ENCODE data around the gene RTTN. TPM values are rescaled to one million over a fixed set of nuclear protein-coding genes. Genes with fewer than 3 reads are reported as not detected.
A peak's percentile ranks its signal among the peaks of the same experiment; 100 is the strongest.

The RTTN gene
- total and polyA plus RNA-seq, 2 of the 4 experiments (the other 2 are of a cell fraction), result 5.8 to 19.9 TPM

DNA sequence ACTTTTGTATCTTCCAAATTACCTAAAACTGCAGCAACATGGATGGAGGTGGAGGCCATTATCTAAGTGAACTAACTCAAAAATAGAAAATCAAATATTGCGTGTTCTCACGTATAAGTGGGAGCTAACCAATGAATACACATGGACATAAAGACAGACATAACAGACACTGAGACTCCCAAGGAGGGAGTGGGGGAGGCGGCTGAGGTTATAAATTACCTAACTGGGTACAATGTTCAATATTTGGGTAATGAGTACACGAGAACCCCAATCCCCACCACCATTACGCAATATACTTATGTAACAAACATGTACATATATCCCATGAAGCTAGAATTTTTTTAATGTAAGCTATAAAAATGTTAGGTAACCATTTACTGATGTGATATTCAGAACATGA is 119.8 kb downstream of the RTTN start:
- no peak overlapping the region for H4K8ac ChIP-seq (ENCODE audit: low read depth in 2 of 2, low read length in 2 of 2)
- in situ Hi-C loops (cut with MboI; ENCODE audit: low sequenced_read_pairs) (no loop called here), intact Hi-C loops (cut with micrococcal nuclease) (loop anchor here (2.0 to 10.0 kb wide), 5 partner anchors 352 to 1239 kb away; partner anchors contain the start of gene DOK6), dilution Hi-C loops (cut with HindIII; ENCODE audit: low sequenced_read_pairs, unreplicated experiment) (no loop called here)
- no TSS peak for BruUV-seq (replicated peaks)
- no peaks in the 10 kb centered on the region for H3K9me3 ChIP-seq (ENCODE audit: control insufficient read depth, insufficient read depth, low read length)
- no peak overlapping the region for H2BK120ac ChIP-seq (ENCODE audit: low read depth, low read length)
- no peak overlapping the region for H2BK15ac ChIP-seq (ENCODE audit: low read depth, low read length)
- H2AK5ac ChIP-seq (ENCODE audit: low read depth, low read length), result no peak overlapping the region
- no peak overlapping the region for H4K5ac ChIP-seq (ENCODE audit: low read depth, low read length)
- H3K4me1 ChIP-seq (ENCODE audit: control insufficient read depth, insufficient read depth, low read length), result peaks cover 1% of the 10 kb centered on the region; the same call in 1 of the 2 replicates
- H3K9ac ChIP-seq (ENCODE audit: low read depth, low read length), result no peak overlapping the region
- no peak overlapping the region for H3K56ac ChIP-seq (ENCODE audit: extremely low read depth, insufficient read depth, low read length)
- no peak overlapping the region for H3K4ac ChIP-seq (ENCODE audit: low read depth, low read length)
- peak; percentile 89 for TF ChIP-seq CEBPB (IDR thresholded peaks at IDR 0.05; ENCODE audit: low read depth, low read length)
- TF ChIP-seq CTCF (conservative IDR thresholded peaks at IDR 0.05; ENCODE audit: low read depth, low read length), result no peak
- TF ChIP-seq FOS (IDR thresholded peaks at IDR 0.05; ENCODE audit: low read depth, low read length), result no peak
- no peak for TF ChIP-seq MXI1 (IDR thresholded peaks at IDR 0.05; ENCODE audit: borderline replicate concordance, low read depth, low read length)
- TF ChIP-seq, protein P1, sequence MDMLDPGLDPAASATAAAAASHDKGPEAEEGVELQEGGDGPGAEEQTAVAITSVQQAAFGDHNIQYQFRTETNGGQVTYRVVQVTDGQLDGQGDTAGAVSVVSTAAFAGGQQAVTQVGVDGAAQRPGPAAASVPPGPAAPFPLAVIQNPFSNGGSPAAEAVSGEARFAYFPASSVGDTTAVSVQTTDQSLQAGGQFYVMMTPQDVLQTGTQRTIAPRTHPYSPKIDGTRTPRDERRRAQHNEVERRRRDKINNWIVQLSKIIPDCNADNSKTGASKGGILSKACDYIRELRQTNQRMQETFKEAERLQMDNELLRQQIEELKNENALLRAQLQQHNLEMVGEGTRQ (IDR thresholded peaks at IDR 0.05; ENCODE audit: low read depth, low read length), result no peak
- no peak for TF ChIP-seq RFX5 (IDR thresholded peaks at IDR 0.05; ENCODE audit: low read depth, low read length)
- no peaks in the 10 kb centered on the region; the same call in 1 of the 2 replicates for H3K36me3 ChIP-seq (ENCODE audit: control insufficient read depth, insufficient read depth, low read length)
- H2AFZ ChIP-seq (replicated peaks; ENCODE audit: low read length, poor library complexity), result no peak overlapping the region
- no peak overlapping the region for H3K23ac ChIP-seq (ENCODE audit: low read depth, low read length)
- H4K20me1 ChIP-seq (ENCODE audit: insufficient read depth, low read length), result no peaks in the 10 kb centered on the region
- no peak overlapping the region for H3K14ac ChIP-seq (replicated peaks; ENCODE audit: low read depth, low read length)
- H2BK5ac ChIP-seq (ENCODE audit: low read depth, low read length, poor library complexity, severe bottlenecking), result no peak overlapping the region
- no peak overlapping the region for H3K4me3 ChIP-seq (ENCODE audit: insufficient read depth, low read depth, low read length)
- DNase-seq (no peak), ATAC-seq (ENCODE audit: low read depth) (no peak)
- ChIA-PET POLR2A (ENCODE audit: unreplicated experiment) (no interaction called here), CTCF (interaction anchor here (0.7 kb wide), 1 partner anchor 1240 kb away, joined by 3 read pairs; no protein-coding TSS in a partner anchor)
- no peaks in the 10 kb centered on the region for H3K27me3 ChIP-seq (ENCODE audit: control insufficient read depth, insufficient read depth, low read length)
- no peak overlapping the region for H3K18ac ChIP-seq (ENCODE audit: low read depth, low read length)
- no CpG with 5 or more reads among the region's 5 CpGs for whole genome bisulfite sequencing, 2 experiments (ENCODE audit: extremely low coverage in 2 of 2, insufficient read length in 1 of 2)
- no peak overlapping the region for H2AK9ac ChIP-seq (replicated peaks; ENCODE audit: low read depth, low read length, poor library complexity)
- H3K4me2 ChIP-seq (ENCODE audit: low read depth, low read length), result no peak overlapping the region
- H3K79me1 ChIP-seq (ENCODE audit: low read depth in 1 of 2, low read length in 2 of 2), result no peaks in the 10 kb centered on the region
- no peak overlapping the region for H2BK20ac ChIP-seq (ENCODE audit: low read depth, low read length)
- no peak overlapping the region for H3K27ac ChIP-seq (ENCODE audit: insufficient read depth, low read length)
- no peak overlapping the region for H4K91ac ChIP-seq (ENCODE audit: insufficient read depth, low read depth, low read length)
- no peaks in the 10 kb centered on the region for H3K9me1 ChIP-seq (ENCODE audit: insufficient read depth, low read length)
